ENCODE data around the gene LITAFD. TPM values are rescaled to one million over a fixed set of nuclear protein-coding genes. Genes with fewer than 3 reads are reported as not detected.

LITAFD gene
- total and polyA plus RNA-seq, 10 donors, result not detected

GRCh38 chr16:8920645-8921346, 38.6 kb downstream of the LITAFD start:
- no peaks in the 10 kb centered on the region for H3K9me3 ChIP-seq
- DNase-seq, result no peak
- no peaks in the 10 kb centered on the region for H3K27me3 ChIP-seq (replicated peaks in 1 of 7)
- TF ChIP-seq CTCF (IDR thresholded peaks at IDR 0.05 in 8 of 11, conservative IDR thresholded peaks at IDR 0.05 in 3 of 11) (no peak), POLR2A (IDR thresholded peaks at IDR 0.05) (no peak), POLR2AphosphoS5 (IDR thresholded peaks at IDR 0.05) (no peak)
- 73 to 85% (median 84%) methylated on average over 6 of the region's 6 CpGs for WGBS, 5 donors
- H3K4me3 ChIP-seq, result no peak overlapping the region
- H3K4me1 ChIP-seq, result peaks cover 0 to 48% (median 3%) of the 10 kb centered on the region in 6 donors
- H3K27ac ChIP-seq, result no peak overlapping the region
- intact Hi-C loops (cut with DNase I; ENCODE audit: low total_unique reads), result no loop called here
- peaks cover 2 to 100% (median 71%) of the 10 kb centered on the region in 6 donors for H3K36me3 ChIP-seq

GRCh38 chr16:8921347-8921984, 39.3 kb downstream of the LITAFD start:
- 79 to 96% (median 88%) methylated on average over 10 of the region's 10 CpGs for WGBS, 5 donors
- Histone ChIP-seq H3K9me3 (no peaks in the 10 kb centered on the region), H3K27ac (no peak overlapping the region), H3K4me1 (peaks cover 0 to 53% (median 3%) of the 10 kb centered on the region in 6 donors), H3K4me3 (no peak overlapping the region), H3K27me3 (replicated peaks in 1 of 7) (no peaks in the 10 kb centered on the region), H3K36me3 (peaks cover 2 to 100% (median 66%) of the 10 kb centered on the region in 6 donors)
- intact Hi-C loops (cut with DNase I; ENCODE audit: low total_unique reads), result no loop called here
- TF ChIP-seq CTCF (IDR thresholded peaks at IDR 0.05 in 8 of 11, conservative IDR thresholded peaks at IDR 0.05 in 3 of 11) (no peak), POLR2AphosphoS5 (IDR thresholded peaks at IDR 0.05) (no peak), POLR2A (IDR thresholded peaks at IDR 0.05) (no peak)
- no peak for DNase-seq

- TF ChIP-seq CTCF (IDR thresholded peaks at IDR 0.05 in 8 of 11, conservative IDR thresholded peaks at IDR 0.05 in 3 of 11), result no peak
- TF ChIP-seq POLR2A (IDR thresholded peaks at IDR 0.05), result no peak
- TF ChIP-seq POLR2AphosphoS5 (IDR thresholded peaks at IDR 0.05), result no peak
- H3K4me1 ChIP-seq, result peaks cover 0 to 60% (median 13%) of the 10 kb centered on the region in 6 donors
- H3K4me3 ChIP-seq, result no peak overlapping the region
- H3K9me3 ChIP-seq, result no peaks in the 10 kb centered on the region
- H3K27me3 ChIP-seq (replicated peaks in 1 of 7), result no peaks in the 10 kb centered on the region
- H3K27ac ChIP-seq, result no peak overlapping the region
- intact Hi-C loops (cut with DNase I; ENCODE audit: low total_unique reads), result no loop called here
- WGBS, 5 donors, result 85 to 91% (median 89%) methylated on average over 11 of the region's 11 CpGs
- DNase-seq, result no peak
- H3K36me3 ChIP-seq, result peaks cover 2 to 100% (median 59%) of the 10 kb centered on the region in 6 donors
These were observed 41.0 kb downstream of the LITAFD start for GRCh38 chr16:8923199-8923598.

GRCh38 chr16:8924214-8924613, 42.1 kb downstream of the LITAFD start:
- TF ChIP-seq CTCF (IDR thresholded peaks at IDR 0.05 in 8 of 11, conservative IDR thresholded peaks at IDR 0.05 in 3 of 11) (no peak), POLR2A (IDR thresholded peaks at IDR 0.05) (no peak), POLR2AphosphoS5 (IDR thresholded peaks at IDR 0.05) (peak in 1 of 3 donors; percentile 45)

More at GRCh38 chr16:8924214-8924613, 42.1 kb downstream of the LITAFD start:
- 61 to 74% (median 66%) methylated on average over 4 of the region's 4 CpGs for whole genome bisulfite sequencing, 5 donors
- H3K4me1 ChIP-seq, result peaks cover 0 to 68% (median 19%) of the 10 kb centered on the region in 6 donors
- no peaks in the 10 kb centered on the region for H3K9me3 ChIP-seq
- H3K36me3 ChIP-seq, result peaks cover 2 to 100% (median 58%) of the 10 kb centered on the region in 6 donors
- peak overlapping the region in 1 of 8 donors; percentile 8 for H3K27ac ChIP-seq
- H3K27me3 ChIP-seq (replicated peaks in 1 of 7), result no peaks in the 10 kb centered on the region
- DNase-seq, result no peak
- intact Hi-C loops (cut with DNase I; ENCODE audit: low total_unique reads), result no loop called here
- H3K4me3 ChIP-seq, result no peak overlapping the region

Data from spleen (tissue), 11 donors.